ENCODE data around the gene FREM2. TPM values are rescaled to one million over a fixed set of nuclear protein-coding genes. Genes with fewer than 3 reads are reported as not detected.

Gene FREM2
- total RNA-seq, 6 donors from 2014 or later, result 7.8 to 26.6 (median 17.3) TPM

DNA sequence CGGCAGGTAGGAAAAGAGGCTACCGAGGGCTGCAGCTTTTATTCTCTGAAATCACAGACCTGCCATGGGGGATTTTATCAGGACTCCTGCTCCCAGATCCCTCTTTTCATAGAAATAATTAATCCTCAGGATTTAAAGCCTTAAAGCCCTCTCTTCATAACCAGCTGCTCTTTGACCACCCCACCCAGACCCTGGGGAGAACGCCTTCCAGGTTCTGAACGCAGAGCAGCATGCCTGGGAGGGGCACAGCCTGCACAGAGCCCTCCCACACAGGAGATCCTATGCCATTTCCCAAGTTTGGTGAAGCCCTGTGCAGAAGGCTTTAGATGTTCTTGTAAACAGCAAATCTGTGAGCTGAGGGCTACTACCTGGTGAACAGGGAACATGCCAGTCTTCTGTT lies 212.7 kb downstream of the FREM2 start:
- no peaks in the 10 kb centered on the region for H3K36me3 ChIP-seq
- no peaks in the 10 kb centered on the region for H3K27me3 ChIP-seq
- no peaks in the 10 kb centered on the region for H3K9me3 ChIP-seq
- no peaks in the 10 kb centered on the region for H3K4me1 ChIP-seq
- DNase-seq (no peak), ATAC-seq (ENCODE audit: low FRiP score in 2 of 2) (no peak)
- WGBS, 2 donors, result 93 to 96% methylated on average over 4 of the region's 4 CpGs
- H3K4me3 ChIP-seq, result no peak overlapping the region
- TF ChIP-seq, protein P1, sequence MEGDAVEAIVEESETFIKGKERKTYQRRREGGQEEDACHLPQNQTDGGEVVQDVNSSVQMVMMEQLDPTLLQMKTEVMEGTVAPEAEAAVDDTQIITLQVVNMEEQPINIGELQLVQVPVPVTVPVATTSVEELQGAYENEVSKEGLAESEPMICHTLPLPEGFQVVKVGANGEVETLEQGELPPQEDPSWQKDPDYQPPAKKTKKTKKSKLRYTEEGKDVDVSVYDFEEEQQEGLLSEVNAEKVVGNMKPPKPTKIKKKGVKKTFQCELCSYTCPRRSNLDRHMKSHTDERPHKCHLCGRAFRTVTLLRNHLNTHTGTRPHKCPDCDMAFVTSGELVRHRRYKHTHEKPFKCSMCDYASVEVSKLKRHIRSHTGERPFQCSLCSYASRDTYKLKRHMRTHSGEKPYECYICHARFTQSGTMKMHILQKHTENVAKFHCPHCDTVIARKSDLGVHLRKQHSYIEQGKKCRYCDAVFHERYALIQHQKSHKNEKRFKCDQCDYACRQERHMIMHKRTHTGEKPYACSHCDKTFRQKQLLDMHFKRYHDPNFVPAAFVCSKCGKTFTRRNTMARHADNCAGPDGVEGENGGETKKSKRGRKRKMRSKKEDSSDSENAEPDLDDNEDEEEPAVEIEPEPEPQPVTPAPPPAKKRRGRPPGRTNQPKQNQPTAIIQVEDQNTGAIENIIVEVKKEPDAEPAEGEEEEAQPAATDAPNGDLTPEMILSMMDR (IDR thresholded peaks at IDR 0.05), result no peak
- no peak for TF ChIP-seq POLR2A (IDR thresholded peaks at IDR 0.05)
- TF ChIP-seq POLR2AphosphoS5 (IDR thresholded peaks at IDR 0.05), result no peak
- no peak for TF ChIP-seq EP300 (IDR thresholded peaks at IDR 0.05)
- no peak overlapping the region for H3K27ac ChIP-seq

DNA sequence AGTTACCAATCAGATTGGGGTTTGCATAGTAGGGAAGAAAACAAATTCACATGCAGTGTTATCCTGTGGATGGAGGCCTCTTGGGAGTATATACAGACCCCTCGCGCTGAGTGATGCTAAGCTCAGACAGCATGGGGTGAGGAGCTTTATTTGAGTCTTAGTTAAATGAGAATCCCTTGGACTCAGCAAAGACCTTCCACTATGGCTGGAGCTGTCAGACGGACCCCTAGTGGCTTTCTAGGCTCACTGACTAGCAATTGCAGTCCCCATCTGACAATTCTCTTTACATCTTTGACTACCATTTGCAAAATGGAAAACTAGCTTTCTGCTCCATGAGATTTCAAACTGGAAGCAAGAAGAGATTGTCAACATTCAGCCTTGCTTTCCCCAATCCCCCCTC lies 213.3 kb downstream of the FREM2 start:
- WGBS, 2 donors, result 73 to 86% methylated on average over 3 of the region's 3 CpGs
- H3K27me3 ChIP-seq, result no peaks in the 10 kb centered on the region
- H3K4me3 ChIP-seq, result no peak overlapping the region
- H3K27ac ChIP-seq, result no peak overlapping the region
- TF ChIP-seq, protein P1 (IDR thresholded peaks at IDR 0.05), result no peak
- no peak for TF ChIP-seq EP300 (IDR thresholded peaks at IDR 0.05)
- no peak for TF ChIP-seq POLR2A (IDR thresholded peaks at IDR 0.05)
- no peak for TF ChIP-seq POLR2AphosphoS5 (IDR thresholded peaks at IDR 0.05)
- no peaks in the 10 kb centered on the region for H3K36me3 ChIP-seq
- ATAC-seq (ENCODE audit: low FRiP score in 2 of 2) (no peak), DNase-seq (no peak)
- H3K4me1 ChIP-seq, result no peaks in the 10 kb centered on the region
- no peaks in the 10 kb centered on the region for H3K9me3 ChIP-seq

DNA sequence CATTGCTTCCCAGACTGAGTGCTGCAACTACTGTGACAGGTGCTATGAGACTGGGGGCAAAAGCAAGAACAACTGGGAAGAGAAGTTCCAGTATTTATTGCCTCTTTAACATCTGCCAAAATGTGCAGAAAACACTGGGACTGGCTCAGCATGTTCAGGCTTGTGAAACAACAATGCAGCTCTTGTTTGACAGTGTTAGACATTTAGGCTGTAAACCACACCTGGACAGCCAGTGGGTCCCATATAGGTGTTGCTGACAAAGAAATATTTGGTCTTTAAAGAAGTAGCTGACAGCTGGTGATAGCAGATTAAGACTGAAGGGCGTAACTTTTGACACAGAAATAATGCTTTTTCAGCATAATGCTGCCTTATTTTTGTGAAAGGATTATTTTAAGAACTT lies 215.7 kb downstream of the FREM2 start:
- WGBS, 2 donors, result 88 to 95% methylated on average over 1 of the region's 1 CpG
- ATAC-seq (ENCODE audit: low FRiP score in 2 of 2) (no peak), DNase-seq (no peak)
- Histone ChIP-seq H3K4me3 (no peak overlapping the region), H3K4me1 (no peaks in the 10 kb centered on the region), H3K27me3 (no peaks in the 10 kb centered on the region), H3K36me3 (no peaks in the 10 kb centered on the region), H3K9me3 (no peaks in the 10 kb centered on the region), H3K27ac (no peak overlapping the region)
- no peak for TF ChIP-seq POLR2A (IDR thresholded peaks at IDR 0.05)
- TF ChIP-seq, protein P1 (IDR thresholded peaks at IDR 0.05), result no peak
- TF ChIP-seq EP300 (IDR thresholded peaks at IDR 0.05), result no peak
- no peak for TF ChIP-seq POLR2AphosphoS5 (IDR thresholded peaks at IDR 0.05)

DNA sequence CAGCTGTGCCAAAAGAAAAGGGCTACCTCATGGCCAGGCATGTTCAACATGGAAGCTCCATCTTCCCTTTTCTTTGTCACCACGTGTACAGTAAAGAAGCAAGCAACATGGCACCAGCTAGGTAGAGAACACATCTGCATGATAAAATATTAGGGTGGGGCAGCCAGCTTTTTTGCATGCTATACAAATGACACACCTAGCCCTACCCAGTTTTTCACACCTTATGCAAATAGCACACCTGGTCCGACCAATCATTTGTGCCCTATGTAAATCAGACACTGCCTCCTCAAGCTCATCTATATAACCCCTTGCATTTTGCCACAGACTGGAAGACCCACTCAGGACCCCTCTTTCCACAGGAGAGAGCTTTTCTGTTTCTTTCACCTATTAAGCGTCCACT lies 218.2 kb downstream of the FREM2 start:
- TF ChIP-seq POLR2AphosphoS5 (IDR thresholded peaks at IDR 0.05), result no peak
- TF ChIP-seq EP300 (IDR thresholded peaks at IDR 0.05), result no peak
- no peak for TF ChIP-seq POLR2A (IDR thresholded peaks at IDR 0.05)
- TF ChIP-seq, protein P1 (IDR thresholded peaks at IDR 0.05), result no peak
- Histone ChIP-seq H3K36me3 (no peaks in the 10 kb centered on the region), H3K27ac (no peak overlapping the region), H3K4me1 (no peaks in the 10 kb centered on the region), H3K27me3 (no peaks in the 10 kb centered on the region), H3K9me3 (no peaks in the 10 kb centered on the region), H3K4me3 (no peak overlapping the region)
- no peak for ATAC-seq (ENCODE audit: low FRiP score in 2 of 2)
- no peak for DNase-seq
- WGBS, 2 donors, result 72 to 73% methylated on average over 3 of the region's 3 CpGs

DNA sequence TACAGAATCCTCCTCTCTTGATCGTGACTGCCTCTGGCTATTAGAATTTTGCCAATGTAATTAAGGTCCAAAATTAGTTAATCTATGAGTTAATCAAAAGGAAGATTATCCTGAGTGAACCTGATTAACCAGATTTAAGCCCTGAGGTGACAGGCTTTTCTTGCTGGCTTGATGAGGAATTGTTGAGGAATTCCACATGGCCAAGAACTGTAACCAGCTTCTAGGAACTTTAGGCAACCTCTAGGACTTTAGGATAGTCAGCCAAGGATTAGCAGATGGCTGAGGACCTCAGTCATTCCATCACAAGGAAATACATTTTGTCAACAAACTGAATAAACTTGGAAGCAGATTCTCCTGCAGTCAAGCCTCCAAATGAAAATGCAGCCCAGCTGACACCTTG lies 219.0 kb downstream of the FREM2 start:
- no peaks in the 10 kb centered on the region for H3K4me1 ChIP-seq
- 81 to 83% methylated on average over 1 of the region's 1 CpG for WGBS, 2 donors

More for the DNA sequence above, 219.0 kb downstream of the FREM2 start:
- Histone ChIP-seq H3K27ac (no peak overlapping the region), H3K4me3 (no peak overlapping the region), H3K27me3 (no peaks in the 10 kb centered on the region), H3K9me3 (no peaks in the 10 kb centered on the region), H3K36me3 (no peaks in the 10 kb centered on the region)
- DNase-seq (no peak), ATAC-seq (ENCODE audit: low FRiP score in 2 of 2) (no peak)
- TF ChIP-seq EP300 (IDR thresholded peaks at IDR 0.05) (no peak), POLR2AphosphoS5 (IDR thresholded peaks at IDR 0.05) (no peak), POLR2A (IDR thresholded peaks at IDR 0.05) (no peak)
- TF ChIP-seq, protein P1 (IDR thresholded peaks at IDR 0.05), result no peak

All from upper lobe of left lung (tissue), 6 donors.